Stimulated activated CD8-positive, alpha-beta memory T cell treated with anti-CD3 and anti-CD28 coated beads, Interleukin-15, amount 100 ng/mL, for 4 hours (primary cell): Measurements from ENCODE around the gene GAPT.
"Not testable (repeated sequence)": the region's sequence is repeated elsewhere in the genome, so short reads cannot be mapped to it uniquely, and the experiment has no call there.

Experiments used
- DNase-seq, 2 donors: peaks; one replicate each; pipeline ENCODE4 v3.0.0-alpha.2; 2020; ENCODE audit warnings: low read depth in 2 of 2

Gene GAPT

GRCh38 chr5:58503390-58504046 lies 12.3 kb downstream of the GAPT start:
- DNase-seq: no peak

DNA sequence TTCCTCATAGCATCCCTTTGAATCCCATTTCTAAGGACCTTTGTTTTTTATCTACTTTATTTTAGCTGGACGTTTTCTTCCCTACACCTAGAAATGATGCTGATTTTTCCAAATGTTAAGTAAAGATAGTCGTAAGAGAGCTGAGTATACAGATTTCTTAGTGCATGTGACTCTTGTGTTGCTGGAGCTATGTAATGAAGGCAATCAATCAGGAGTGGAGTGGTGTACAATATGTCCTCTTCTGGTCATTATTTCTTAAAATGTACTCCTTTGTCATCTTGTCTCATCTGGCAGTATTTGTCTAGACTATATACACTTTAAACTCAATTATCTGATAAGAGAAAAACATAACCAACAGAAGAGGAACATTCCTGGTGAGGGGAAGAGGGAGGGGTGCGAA lies 13.5 kb downstream of the GAPT start:
- DNase-seq: no peak

DNA sequence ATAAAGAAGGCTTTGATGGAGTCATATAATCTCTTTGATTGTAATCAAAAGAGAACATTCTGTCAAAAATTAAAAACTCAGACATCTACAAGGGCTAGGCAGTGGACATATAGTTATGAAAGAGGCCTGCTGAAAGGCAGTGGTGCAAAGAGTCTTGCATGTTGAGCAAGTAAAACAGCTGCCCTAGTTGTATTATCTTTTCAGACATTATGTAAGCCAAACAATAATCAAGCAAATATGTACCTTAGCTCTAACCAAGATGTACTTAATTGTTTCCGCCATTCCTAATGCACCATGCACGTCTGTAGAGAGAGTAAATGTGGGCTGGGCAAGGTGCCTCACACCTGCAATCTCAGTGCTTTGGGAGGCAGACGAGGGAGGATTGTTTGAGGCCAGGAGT lies 14.3 kb downstream of the GAPT start:
- no peak for DNase-seq

DNA sequence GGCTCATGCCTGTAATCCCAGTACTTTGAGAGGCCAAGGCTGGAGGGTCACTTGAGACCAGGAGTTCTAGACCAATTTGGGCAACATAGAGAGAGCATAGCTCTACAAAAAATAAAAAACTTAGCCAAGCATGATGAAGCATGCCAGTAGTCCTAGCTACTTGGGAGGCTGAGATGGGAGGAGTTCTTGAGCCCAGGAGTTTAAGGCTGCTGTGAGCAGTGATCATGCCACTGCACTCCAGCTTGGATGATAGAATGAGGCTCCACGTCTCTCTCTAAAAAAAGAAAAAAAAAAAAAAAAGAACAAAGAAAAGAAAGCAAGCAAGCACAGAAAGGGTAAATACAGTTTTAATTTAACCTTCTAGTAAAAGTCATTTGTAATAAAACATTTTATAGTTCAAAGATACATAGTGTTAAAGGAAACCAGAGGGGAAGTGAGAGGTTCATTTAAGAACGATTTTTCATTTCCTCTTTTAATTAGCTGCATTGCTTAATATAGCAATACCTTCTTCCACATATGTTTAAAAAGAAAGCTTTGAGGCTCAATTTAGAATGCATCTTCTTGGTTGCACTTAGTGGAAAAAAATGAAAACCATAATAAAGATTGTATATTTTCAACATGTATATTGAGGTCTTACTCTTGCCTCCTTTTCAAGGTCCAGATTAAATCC lies 14.9 kb downstream of the GAPT start:
- DNase-seq: no peak

GRCh38 chr5:58507715-58508114 lies 16.5 kb downstream of the GAPT start:
- no peak for DNase-seq

- no peak for DNase-seq
Measured at GRCh38 chr5:58517198-58517597, 26.0 kb downstream of the GAPT start.

DNA sequence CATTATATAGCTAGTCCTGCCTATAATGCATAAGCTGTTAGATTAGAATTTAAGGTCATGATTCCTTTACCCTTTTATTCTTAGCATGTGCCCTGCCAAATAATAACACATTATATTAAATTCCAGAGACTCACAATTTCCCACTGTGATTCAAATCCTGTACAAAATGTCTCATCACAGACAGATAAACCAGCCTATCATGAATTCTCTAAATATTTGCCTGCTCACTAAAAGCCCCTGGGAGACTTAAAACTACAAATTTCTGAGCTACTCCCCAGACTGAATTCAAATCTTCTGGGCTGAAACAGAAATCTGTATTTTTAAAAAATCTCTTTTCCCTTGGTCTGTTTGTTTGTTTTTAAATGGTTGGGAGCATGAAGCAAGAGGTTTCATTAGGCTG lies 32.7 kb downstream of the GAPT start:
- DNase-seq: no peak

DNA sequence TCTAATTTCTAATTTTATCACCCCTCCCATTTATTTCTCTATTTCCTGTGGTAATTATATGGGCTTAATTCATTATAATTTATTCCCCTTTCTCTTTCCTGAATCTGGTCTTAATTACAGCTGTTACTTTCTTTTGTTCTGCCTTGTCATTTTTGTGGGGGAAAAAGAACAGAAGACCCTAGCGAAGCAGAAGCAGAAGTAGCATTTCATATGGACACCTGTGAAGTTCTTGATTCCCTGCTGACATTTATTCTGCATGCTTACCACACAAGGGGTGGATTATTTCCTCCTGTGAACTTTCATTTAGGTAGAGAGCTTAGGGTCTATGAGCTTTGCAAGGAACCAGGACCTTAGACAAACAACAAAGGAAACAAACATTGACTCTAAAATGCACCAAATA lies 33.3 kb downstream of the GAPT start:
- no peak for DNase-seq

DNA sequence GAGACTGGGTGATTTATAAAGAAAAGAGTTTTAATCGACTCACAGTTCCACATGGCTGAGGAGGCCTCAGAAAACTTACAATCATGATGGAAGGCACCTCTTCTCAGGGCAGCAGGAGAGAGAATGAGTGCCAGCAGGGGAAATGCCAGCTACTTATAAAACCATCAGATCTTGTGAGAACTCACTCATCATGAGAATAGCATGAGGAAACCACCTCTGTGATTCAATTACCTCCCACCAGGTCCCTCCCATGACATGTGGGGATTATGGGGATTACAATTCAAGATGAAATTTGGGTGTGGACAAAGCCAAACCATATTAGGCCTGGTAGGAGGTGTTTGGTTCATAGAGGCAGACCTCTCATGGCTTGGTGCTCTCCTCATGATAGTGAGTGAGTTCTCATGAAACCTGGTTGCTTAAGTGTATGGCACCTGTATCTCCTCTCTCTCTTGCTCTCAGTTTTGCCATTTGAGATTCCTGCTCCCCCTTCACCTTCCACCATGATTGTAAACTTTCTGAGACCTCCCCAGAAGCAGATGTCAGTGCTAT lies 39.8 kb downstream of the GAPT start:
- DNase-seq: no peak

DNA sequence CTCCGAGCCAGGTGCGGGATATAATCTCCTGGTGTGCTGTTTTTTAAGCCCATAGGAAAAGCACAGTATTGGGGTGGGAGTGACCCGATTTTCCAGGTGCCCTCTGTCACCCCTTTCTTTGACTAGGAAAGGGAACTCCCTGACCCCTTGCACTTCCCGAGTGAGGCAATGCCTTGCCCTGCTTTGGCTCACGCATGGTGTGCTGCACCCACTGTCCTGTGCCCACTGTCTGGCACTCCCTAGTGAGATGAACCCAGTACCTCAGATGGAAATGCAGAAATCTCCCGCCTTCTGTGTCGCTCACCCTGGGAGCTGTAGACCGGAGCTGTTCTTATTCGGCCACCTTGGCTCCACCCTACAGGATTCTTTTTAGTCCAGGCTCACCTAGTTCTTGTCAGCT lies 50.7 kb downstream of the GAPT start:
- not testable (repeated sequence) for DNase-seq

DNA sequence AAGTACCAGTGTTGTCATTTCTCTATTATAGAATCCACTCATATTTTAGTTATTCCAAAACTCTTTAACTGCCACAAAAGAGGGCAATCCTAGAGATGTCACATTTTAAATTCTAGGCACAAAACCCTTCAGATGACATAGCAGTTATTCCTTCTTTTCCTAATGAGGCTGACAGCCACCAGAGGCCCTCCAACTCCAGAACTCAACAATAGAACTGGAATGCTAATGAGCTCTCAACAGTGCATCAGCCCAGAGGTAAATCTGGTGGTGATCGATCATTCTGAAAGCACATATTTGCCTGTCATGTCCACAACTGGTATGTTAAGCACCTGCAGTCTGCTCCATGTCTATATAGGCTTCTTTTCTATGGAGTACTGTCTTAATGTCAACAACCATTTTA lies 51.5 kb downstream of the GAPT start:
- no peak for DNase-seq

GRCh38 chr5:58543723-58544122 lies 52.5 kb downstream of the GAPT start:
- DNase-seq: no peak

DNA sequence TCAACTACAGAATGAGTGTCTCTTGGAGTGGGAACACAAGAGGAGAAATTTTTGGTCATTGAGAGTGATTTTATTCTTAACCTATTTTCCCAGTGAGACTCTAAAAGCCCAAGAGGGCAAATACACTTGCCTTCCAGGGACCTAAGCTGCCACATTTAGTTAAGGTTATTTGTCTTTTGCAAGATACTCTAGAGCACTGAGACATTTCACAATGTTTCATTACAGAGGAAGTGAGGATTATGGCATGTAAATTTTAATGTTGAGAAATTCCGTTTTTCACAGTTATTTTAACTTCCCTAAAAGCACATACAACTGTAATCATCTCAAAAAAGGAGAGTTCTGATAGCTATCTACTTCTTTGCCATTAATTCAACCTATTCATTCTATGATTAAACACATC lies 53.0 kb downstream of the GAPT start:
- DNase-seq: no peak

DNA sequence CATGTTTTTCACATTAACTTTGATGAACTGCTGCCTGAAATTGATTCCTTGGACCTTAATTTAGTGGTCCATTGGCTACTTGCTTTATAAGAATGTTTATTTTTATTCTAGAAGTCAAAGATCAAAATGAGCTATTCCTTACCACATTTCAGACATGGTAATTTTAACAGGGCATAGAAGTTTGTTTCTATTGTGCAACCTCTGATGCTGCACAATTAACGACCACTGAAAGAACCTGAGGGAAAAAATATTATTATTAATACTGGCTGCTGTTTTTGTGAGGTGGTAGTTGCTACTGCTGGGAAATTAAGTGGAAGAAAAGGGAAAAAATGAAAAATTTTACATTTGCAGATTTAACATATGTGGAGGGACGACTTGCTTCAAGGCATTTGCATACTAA lies 53.7 kb downstream of the GAPT start:
- no peak for DNase-seq

DNA sequence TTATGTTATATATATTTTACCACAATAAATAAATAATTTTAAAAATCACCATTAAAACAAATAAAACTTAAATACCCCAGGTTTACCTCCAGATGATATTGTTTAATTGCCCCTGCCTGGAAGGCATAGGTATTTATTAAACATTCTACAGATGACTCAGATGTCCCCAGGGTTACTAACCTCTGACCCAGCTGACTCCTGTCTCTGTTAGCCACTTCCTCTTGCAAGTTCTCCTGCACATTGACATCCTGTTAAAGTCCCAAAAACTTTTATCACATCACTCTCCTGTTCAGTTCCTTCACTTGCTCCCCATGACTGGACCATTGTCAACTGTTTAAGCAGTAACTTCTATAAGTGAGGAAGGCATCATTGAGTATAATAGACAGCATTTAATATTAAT lies 54.7 kb downstream of the GAPT start:
- DNase-seq: no peak
